Measurements from ENCODE around the gene NECAB2. TPM values are rescaled to one million over a fixed set of nuclear protein-coding genes. Genes with fewer than 3 reads are reported as not detected.

NECAB2 gene
- total RNA-seq, 1 donor from 2014 or later, result 0.40 TPM

DNA sequence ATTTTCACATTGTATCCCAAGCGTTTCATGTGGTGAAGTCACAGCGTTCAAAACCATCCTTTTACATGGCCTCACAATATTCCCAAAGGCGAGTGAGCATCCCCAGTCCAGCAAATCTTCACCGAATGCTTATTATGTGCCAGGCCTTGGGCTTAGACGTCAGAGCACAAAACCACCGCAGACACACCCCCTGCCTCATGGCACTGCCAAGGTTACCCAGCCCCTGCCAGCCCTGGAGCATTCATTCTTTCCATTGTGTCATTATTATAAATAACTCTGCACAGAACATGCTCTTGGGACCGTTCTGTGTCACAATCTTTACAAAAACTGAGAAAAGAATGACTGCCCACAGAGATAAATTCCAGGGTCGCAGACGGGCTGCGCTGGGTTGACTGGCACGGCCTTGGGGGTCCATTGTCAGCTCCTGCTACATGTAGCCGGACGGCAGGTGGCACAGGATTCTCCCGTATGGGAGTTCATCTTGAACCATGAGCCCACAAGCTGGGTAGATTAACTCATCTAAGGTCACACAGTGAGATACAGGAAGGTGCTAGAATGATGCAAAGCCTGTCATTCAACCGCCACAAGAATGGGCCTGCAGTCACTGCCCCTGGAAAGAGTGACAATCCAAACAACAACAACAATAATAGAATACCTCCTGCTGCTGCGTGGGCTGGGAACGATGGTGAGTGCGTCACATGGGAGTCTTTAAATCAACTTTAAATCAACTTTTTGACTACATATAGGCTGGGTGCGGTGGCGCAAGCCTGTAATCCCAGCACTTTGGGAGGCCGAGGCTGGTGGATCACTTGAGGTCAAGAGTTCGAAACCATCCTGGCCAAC lies 4.5 kb upstream of the NECAB2 start:
- Mint-ChIP-seq H3K36me3 (ENCODE audit: low read depth) (peaks cover 6% of the 10 kb centered on the region), H3K4me3 (ENCODE audit: unreplicated experiment) (no peak overlapping the region), H3K4me1 (ENCODE audit: low read depth) (peaks cover 3% of the 10 kb centered on the region), H3K27ac (ENCODE audit: unreplicated experiment) (no peak overlapping the region), H3K9me3 (ENCODE audit: low read depth) (no peaks in the 10 kb centered on the region), H3K27me3 (ENCODE audit: low read depth) (no peaks in the 10 kb centered on the region)
- DNase-seq (ENCODE audit: low spot score), result peak; percentile 47
- no peak for TF ChIP-seq CTCF (IDR thresholded peaks at IDR 0.05)

- peaks cover 2% of the 10 kb centered on the region for H3K27me3 Mint-ChIP-seq (ENCODE audit: low read depth)
- H3K36me3 Mint-ChIP-seq (ENCODE audit: low read depth), result peaks cover 3% of the 10 kb centered on the region
- no peak overlapping the region for H3K27ac Mint-ChIP-seq (ENCODE audit: unreplicated experiment)
- no peak for TF ChIP-seq CTCF (IDR thresholded peaks at IDR 0.05)
- no peaks in the 10 kb centered on the region for H3K9me3 Mint-ChIP-seq (ENCODE audit: low read depth)
- DNase-seq (ENCODE audit: low spot score), result peak; percentile 92
- H3K4me1 Mint-ChIP-seq (ENCODE audit: low read depth), result peaks cover 3% of the 10 kb centered on the region
- H3K4me3 Mint-ChIP-seq (ENCODE audit: unreplicated experiment), result no peak overlapping the region
These were observed 3.2 kb upstream of the NECAB2 start for GRCh38 chr16:83964684-83965443.

DNA sequence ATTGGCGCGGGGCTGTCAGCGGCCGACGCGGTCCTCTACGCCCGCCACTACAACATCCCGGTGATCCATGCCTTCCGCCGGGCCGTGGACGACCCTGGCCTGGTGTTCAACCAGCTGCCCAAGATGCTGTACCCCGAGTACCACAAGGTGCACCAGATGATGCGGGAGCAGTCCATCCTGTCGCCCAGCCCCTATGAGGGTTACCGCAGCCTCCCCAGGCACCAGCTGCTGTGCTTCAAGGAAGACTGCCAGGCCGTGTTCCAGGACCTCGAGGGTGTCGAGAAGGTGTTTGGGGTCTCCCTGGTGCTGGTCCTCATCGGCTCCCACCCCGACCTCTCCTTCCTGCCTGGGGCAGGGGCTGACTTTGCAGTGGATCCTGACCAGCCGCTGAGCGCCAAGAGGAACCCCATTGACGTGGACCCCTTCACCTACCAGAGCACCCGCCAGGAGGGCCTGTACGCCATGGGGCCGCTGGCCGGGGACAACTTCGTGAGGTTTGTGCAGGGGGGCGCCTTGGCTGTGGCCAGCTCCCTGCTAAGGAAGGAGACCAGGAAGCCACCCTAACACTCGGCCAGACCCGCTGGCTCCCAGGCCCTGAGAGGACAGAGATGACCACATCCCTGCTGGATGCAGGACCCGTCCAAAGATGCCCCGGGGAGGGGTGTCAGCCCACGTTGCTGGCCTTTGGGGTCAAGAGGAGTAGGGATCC lies 2.4 kb upstream of the NECAB2 start:
- Mint-ChIP-seq H3K4me1 (ENCODE audit: low read depth) (peaks cover 3% of the 10 kb centered on the region), H3K36me3 (ENCODE audit: low read depth) (peaks cover 2% of the 10 kb centered on the region), H3K27me3 (ENCODE audit: low read depth) (peaks cover 2% of the 10 kb centered on the region), H3K27ac (ENCODE audit: unreplicated experiment) (no peak overlapping the region), H3K9me3 (ENCODE audit: low read depth) (no peaks in the 10 kb centered on the region), H3K4me3 (ENCODE audit: unreplicated experiment) (no peak overlapping the region)
- DNase-seq (ENCODE audit: low spot score), result peak; percentile 92
- no peak for TF ChIP-seq CTCF (IDR thresholded peaks at IDR 0.05)

DNA sequence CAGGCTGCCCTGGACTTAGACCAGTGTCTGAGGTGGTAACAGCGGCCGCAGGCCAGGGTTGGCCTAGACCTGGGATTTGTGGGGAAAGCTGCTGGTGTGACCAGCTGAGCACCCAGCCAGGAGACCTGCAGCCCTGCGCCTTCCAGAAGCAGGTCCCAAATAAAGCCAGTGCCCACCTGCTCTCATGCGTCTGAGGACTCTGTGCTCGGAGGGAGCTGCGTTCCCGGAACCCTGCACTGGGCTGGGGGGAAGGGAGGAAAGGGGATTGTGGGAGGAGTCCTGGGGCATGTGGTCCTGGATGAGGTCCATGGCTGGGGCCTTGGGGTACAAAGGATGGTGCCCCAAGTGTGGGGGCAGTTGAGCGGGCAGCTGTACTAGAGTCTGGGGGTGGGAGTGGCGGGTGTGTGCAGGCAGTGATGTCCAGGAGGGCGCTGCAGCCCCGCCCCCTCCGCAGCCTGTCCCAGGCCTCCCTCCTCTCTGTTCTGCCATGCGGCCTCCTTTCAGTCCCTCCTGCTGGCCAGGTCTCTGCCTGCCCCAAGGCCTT lies 1.8 kb upstream of the NECAB2 start:
- Mint-ChIP-seq H3K9me3 (ENCODE audit: low read depth) (no peaks in the 10 kb centered on the region), H3K4me1 (ENCODE audit: low read depth) (peaks cover 3% of the 10 kb centered on the region), H3K4me3 (ENCODE audit: unreplicated experiment) (no peak overlapping the region), H3K36me3 (ENCODE audit: low read depth) (peaks cover under 1% of the 10 kb centered on the region), H3K27me3 (ENCODE audit: low read depth) (peaks cover 2% of the 10 kb centered on the region), H3K27ac (ENCODE audit: unreplicated experiment) (no peak overlapping the region)
- DNase-seq (ENCODE audit: low spot score), result peak; percentile 75
- TF ChIP-seq CTCF (IDR thresholded peaks at IDR 0.05), result no peak

GRCh38 chr16:83967091-83967490 lies 953 bp upstream of the NECAB2 start:
- Mint-ChIP-seq H3K27me3 (ENCODE audit: low read depth) (peaks cover 2% of the 10 kb centered on the region), H3K36me3 (ENCODE audit: low read depth) (no peaks in the 10 kb centered on the region), H3K4me1 (ENCODE audit: low read depth) (peaks cover 3% of the 10 kb centered on the region), H3K4me3 (ENCODE audit: unreplicated experiment) (no peak overlapping the region), H3K27ac (ENCODE audit: unreplicated experiment) (no peak overlapping the region), H3K9me3 (ENCODE audit: low read depth) (no peaks in the 10 kb centered on the region)
- DNase-seq (ENCODE audit: low spot score), result peak; percentile 19
- TF ChIP-seq CTCF (IDR thresholded peaks at IDR 0.05), result no peak

Data from chondrocyte (in vitro differentiated cells).